PC-9 (cell line): ENCODE measurements around the gene RPS23. TPM values are rescaled to one million over a fixed set of nuclear protein-coding genes. Genes with fewer than 3 reads are reported as not detected.

Experiments
- BruUV-seq: library from RNA; stranded (reverse); fragments of 400-500 nt; replicated peaks from 2 replicates; lab custom pipeline; 2021; lab: Mats Ljungman, UMichigan
- CTCF ChIA-PET: fragments of 300-600 bp; sonication (Branson Sonifier 250); formaldehyde crosslinking; loops from one replicate; lab custom pipeline; 2022; ENCODE audit warnings: antibody characterized with exemption; lab: Charles Lee
- POLR2A ChIA-PET: fragments of 300-600 bp; sonication (Branson Sonifier 250); formaldehyde crosslinking; loops from one replicate; lab custom pipeline; 2022; ENCODE audit warnings: antibody characterized with exemption; ENCODE audit not compliant: unreplicated experiment; lab: Charles Lee
- DNase-seq, 2 experiments: peaks; one replicate each; pipeline versions ENCODE4 v3.0.0 to v3.0.0-alpha.2; 2015 to 2022; ENCODE audit warnings: mixed read lengths in 1 of 2
- H2AFZ ChIP-seq: fragments of 200-600 bp; sonication (generic); 2 replicates; pipeline ENCODE4 v1.8.1; 2017; ENCODE audit warnings: antibody characterized with exemption
- H3F3A ChIP-seq: fragments of 200-600 bp; sonication (generic); 2 replicates; pipeline ENCODE4 v1.8.1; 2017; ENCODE audit warnings: antibody characterized with exemption, mild to moderate bottlenecking, low read depth; ENCODE audit not compliant: insufficient read depth
- H3K27ac ChIP-seq: fragments of 200-600 bp; sonication (generic); 2 replicates; pipeline ENCODE4 v1.6.1; 2016; ENCODE audit warnings: mixed run types
- H3K27me3 ChIP-seq: fragments of 200-600 bp; sonication (generic); 2 replicates; pipeline ENCODE4 v1.6.1; 2016; ENCODE audit warnings: low read depth, mixed run types; ENCODE audit not compliant: insufficient read depth
- H3K36me3 ChIP-seq: fragments of 200-600 bp; sonication (generic); 2 replicates; pipeline ENCODE4 v1.6.1; 2016; ENCODE audit warnings: low read depth, mixed run types
- H3K4me1 ChIP-seq: fragments of 200-600 bp; sonication (generic); replicated peaks from 2 replicates; pipeline ENCODE4 v1.6.1; 2016; ENCODE audit warnings: mixed run types; ENCODE audit not compliant: insufficient read depth
- H3K4me2 ChIP-seq: fragments of 200-600 bp; sonication (generic); 2 replicates; pipeline ENCODE4 v1.6.1; 2017; ENCODE audit warnings: mixed run types
- H3K4me3 ChIP-seq: fragments of 200-600 bp; sonication (generic); 2 replicates; pipeline ENCODE4 v1.6.1; 2016; ENCODE audit warnings: mixed run types
- H3K79me2 ChIP-seq: fragments of 200-600 bp; sonication (generic); 2 replicates; pipeline ENCODE4 v1.6.1; 2017; ENCODE audit warnings: low read depth, mixed run types
- H3K9me2 ChIP-seq: fragments of 200-600 bp; sonication (generic); 2 replicates; pipeline ENCODE4 v1.8.1; 2017; ENCODE audit warnings: mild to moderate bottlenecking; ENCODE audit not compliant: insufficient read depth
- H3K9me3 ChIP-seq: fragments of 200-600 bp; sonication (generic); 2 replicates; pipeline ENCODE4 v1.8.1; 2016; ENCODE audit warnings: low read depth; ENCODE audit not compliant: insufficient read depth
- H4K20me1 ChIP-seq: fragments of 200-600 bp; sonication (generic); 2 replicates; pipeline ENCODE4 v1.8.1; 2017; ENCODE audit not compliant: insufficient read depth
- EZH2 ChIP-seq: fragments of 200-600 bp; sonication (generic); IDR thresholded peaks from 2 replicates; pipeline ENCODE4 v1.8.0; 2017; ENCODE audit warnings: antibody characterized with exemption, low read depth
- intact Hi-C: fragments of 100-400 bp; cut with micrococcal nuclease; formaldehyde crosslinking; loops from one replicate; pipeline ENCODE4 v1.10.0; 2022; ENCODE audit not compliant: unreplicated experiment
- total RNA-seq: library from RNA; stranded (reverse); gene quantifications from 2 replicates; pipeline ENCODE4 v1.2.3, GENCODE V29; 2021
- TF ChIP-seq, protein P1 (sequence below): fragments of 200-600 bp; sonication (generic); conservative IDR thresholded peaks from 2 replicates; pipeline ENCODE4 v1.6.1; 2017; ENCODE audit warnings: mixed run types, antibody characterized with exemption, mild to moderate bottlenecking, moderate library complexity

Gene RPS23
- total RNA-seq, 1 experiment from 2014 or later: 1,620 TPM

DNA sequence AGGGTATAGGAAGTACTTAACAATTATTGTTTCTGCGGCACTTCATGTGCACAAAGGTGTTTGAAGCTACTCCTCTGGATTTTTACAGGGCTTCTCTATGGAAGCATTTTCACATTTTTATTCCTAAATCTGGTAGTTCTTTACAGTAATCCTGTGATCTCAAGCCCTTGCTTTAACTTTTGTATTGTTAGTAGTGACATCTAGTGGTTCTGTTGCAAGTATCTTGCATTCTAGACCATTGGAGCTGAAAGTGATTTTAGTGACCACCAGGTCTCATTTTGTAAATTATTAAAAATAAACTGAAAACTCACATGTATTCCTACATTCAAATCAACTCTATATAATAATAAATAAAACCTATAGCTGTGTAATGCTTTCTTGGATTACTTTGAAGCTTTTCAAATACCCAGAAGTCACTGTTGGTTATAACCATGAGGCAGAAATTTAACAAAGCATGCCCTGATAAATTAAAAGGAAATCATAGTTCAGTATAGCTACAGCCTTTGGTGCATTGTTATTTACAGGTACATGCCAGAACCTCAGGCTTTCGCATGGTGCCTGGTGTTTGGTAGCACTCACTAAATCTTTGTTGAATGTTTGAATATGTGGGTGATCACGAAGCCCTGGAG is 18.9 kb downstream of the RPS23 start:
- BruUV-seq: no TSS peak
- Histone ChIP-seq H3K27me3 (no peaks in the 10 kb centered on the region), H2AFZ (no peak overlapping the region), H3K27ac (no peak overlapping the region), H3K9me3 (no peaks in the 10 kb centered on the region), H3K9me2 (no peaks in the 10 kb centered on the region), H4K20me1 (no peaks in the 10 kb centered on the region), H3K4me2 (no peak overlapping the region), H3K79me2 (no peaks in the 10 kb centered on the region), H3K4me3 (no peak overlapping the region), H3K4me1 (no peaks in the 10 kb centered on the region), H3F3A (no peaks in the 10 kb centered on the region; the same call in 1 of the 2 replicates), H3K36me3 (no peaks in the 10 kb centered on the region)
- TF ChIP-seq EZH2: no peak
- TF ChIP-seq, protein P1, sequence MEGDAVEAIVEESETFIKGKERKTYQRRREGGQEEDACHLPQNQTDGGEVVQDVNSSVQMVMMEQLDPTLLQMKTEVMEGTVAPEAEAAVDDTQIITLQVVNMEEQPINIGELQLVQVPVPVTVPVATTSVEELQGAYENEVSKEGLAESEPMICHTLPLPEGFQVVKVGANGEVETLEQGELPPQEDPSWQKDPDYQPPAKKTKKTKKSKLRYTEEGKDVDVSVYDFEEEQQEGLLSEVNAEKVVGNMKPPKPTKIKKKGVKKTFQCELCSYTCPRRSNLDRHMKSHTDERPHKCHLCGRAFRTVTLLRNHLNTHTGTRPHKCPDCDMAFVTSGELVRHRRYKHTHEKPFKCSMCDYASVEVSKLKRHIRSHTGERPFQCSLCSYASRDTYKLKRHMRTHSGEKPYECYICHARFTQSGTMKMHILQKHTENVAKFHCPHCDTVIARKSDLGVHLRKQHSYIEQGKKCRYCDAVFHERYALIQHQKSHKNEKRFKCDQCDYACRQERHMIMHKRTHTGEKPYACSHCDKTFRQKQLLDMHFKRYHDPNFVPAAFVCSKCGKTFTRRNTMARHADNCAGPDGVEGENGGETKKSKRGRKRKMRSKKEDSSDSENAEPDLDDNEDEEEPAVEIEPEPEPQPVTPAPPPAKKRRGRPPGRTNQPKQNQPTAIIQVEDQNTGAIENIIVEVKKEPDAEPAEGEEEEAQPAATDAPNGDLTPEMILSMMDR: peak; percentile 57
- CTCF ChIA-PET: no interaction called here
- intact Hi-C loops: no loop called here
- no peak for DNase-seq
- POLR2A ChIA-PET: no interaction called here

DNA sequence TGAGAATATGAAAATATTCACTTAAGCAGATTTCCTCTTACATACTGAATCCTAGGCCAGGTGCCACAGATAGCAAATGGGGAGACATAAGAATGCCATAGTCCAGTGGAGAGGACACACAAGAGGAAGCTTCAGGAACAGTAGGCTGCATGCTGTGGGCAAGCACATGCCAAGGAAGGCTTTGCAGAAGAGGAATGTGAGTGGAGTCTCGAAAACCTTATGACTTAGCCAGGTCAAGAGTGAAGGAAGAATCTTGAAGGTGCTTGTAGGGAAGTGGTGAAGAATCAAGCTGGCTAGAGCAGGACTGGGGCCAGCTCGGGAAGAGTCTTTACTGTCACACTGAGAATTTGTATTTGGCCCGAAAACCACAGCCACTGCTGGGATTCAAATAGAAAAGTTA is 20.4 kb downstream of the RPS23 start:
- CTCF ChIA-PET: interaction anchor here (0.6 to 0.7 kb wide), 2 partner anchors 406 to 1311 kb away, joined by 3 to 4 read pairs; no protein-coding TSS in a partner anchor
- H3K4me2 ChIP-seq: no peak overlapping the region
- POLR2A ChIA-PET: no interaction called here
- no TSS peak for BruUV-seq
- intact Hi-C loops: no loop called here
- H3K27me3 ChIP-seq: no peaks in the 10 kb centered on the region
- no peak for DNase-seq
- TF ChIP-seq, protein P1: no peak
- TF ChIP-seq EZH2: no peak
- no peak overlapping the region for H2AFZ ChIP-seq
- no peaks in the 10 kb centered on the region for H4K20me1 ChIP-seq
- no peak overlapping the region for H3K4me3 ChIP-seq
- no peaks in the 10 kb centered on the region for H3K9me2 ChIP-seq
- H3K27ac ChIP-seq: no peak overlapping the region
- H3K4me1 ChIP-seq: no peaks in the 10 kb centered on the region
- no peaks in the 10 kb centered on the region for H3K79me2 ChIP-seq
- no peaks in the 10 kb centered on the region for H3K9me3 ChIP-seq
- no peaks in the 10 kb centered on the region; the same call in 1 of the 2 replicates for H3F3A ChIP-seq
- no peaks in the 10 kb centered on the region for H3K36me3 ChIP-seq

DNA sequence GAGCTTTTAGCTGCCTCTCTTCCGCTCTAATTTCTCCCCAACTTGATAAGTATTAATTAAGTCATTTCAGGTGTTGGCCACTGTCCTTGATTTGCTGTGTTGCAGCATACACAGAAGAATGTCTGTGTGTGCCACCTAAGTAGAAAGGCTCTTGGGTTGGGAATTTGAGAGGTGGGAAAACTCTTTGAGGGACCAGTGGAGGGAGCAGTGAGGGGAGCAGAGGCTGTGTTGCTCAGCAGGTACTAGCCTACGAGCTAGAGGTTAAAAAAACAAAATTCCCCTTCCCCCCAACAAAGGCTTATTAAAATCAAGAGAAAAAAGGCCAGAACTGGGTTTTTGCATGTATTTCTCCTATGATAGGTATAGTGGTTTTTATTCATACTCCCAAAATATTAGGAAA is 20.9 kb downstream of the RPS23 start:
- Histone ChIP-seq H3K79me2 (no peaks in the 10 kb centered on the region), H3F3A (no peaks in the 10 kb centered on the region; the same call in 1 of the 2 replicates), H3K4me3 (no peak overlapping the region), H4K20me1 (no peaks in the 10 kb centered on the region), H3K9me2 (no peaks in the 10 kb centered on the region), H3K9me3 (no peaks in the 10 kb centered on the region), H3K27me3 (no peaks in the 10 kb centered on the region), H3K27ac (no peak overlapping the region), H3K36me3 (no peaks in the 10 kb centered on the region), H3K4me1 (no peaks in the 10 kb centered on the region), H3K4me2 (no peak overlapping the region), H2AFZ (no peak overlapping the region)
- BruUV-seq: no TSS peak
- TF ChIP-seq, protein P1: no peak
- TF ChIP-seq EZH2: no peak
- intact Hi-C loops: no loop called here
- no peak for DNase-seq
- ChIA-PET CTCF (interaction anchor here (0.7 kb wide), 1 partner anchor 406 kb away, joined by 4 read pairs; no protein-coding TSS in a partner anchor), POLR2A (interaction anchor here (0.5 kb wide), 1 partner anchor 21 kb away, joined by 4 read pairs; no protein-coding TSS in a partner anchor)
